Stimulated activated CD4-positive, alpha-beta T cell treated with anti-CD3 and anti-CD28 coated beads, Interleukin-4, amount 100 ng/mL, for 24 hours (primary cell): ENCODE results near the gene MAP4K3.
"Not testable (repeated sequence)": the region's sequence is repeated elsewhere in the genome, so short reads cannot be mapped to it uniquely, and the experiment has no call there.

ENCODE experiments used
- DNase-seq: peaks from one replicate; pipeline ENCODE4 v3.0.0-alpha.2; 2020

MAP4K3 gene

GRCh38 chr2:39368376-39368775, 68.7 kb downstream of the MAP4K3 start:
- DNase-seq: no peak

- DNase-seq: no peak
Measured at GRCh38 chr2:39362595-39362994, 74.5 kb downstream of the MAP4K3 start.

- no peak for DNase-seq
Measured at GRCh38 chr2:39361511-39361910, 75.6 kb downstream of the MAP4K3 start.

- DNase-seq: not testable (repeated sequence)
Measured at GRCh38 chr2:39360342-39360741, 76.7 kb downstream of the MAP4K3 start.

GRCh38 chr2:39359453-39360038, 77.5 kb downstream of the MAP4K3 start:
- DNase-seq: no peak

- no peak for DNase-seq
Measured at GRCh38 chr2:39356922-39357639, 80.0 kb downstream of the MAP4K3 start.

- no peak for DNase-seq
Measured at GRCh38 chr2:39350658-39351057, 86.4 kb downstream of the MAP4K3 start.

- DNase-seq: no peak
Measured at GRCh38 chr2:39338502-39338901, 98.6 kb downstream of the MAP4K3 start.

- no peak for DNase-seq
Measured at GRCh38 chr2:39335930-39336329, 101.2 kb downstream of the MAP4K3 start.

GRCh38 chr2:39334978-39335377, 102.1 kb downstream of the MAP4K3 start:
- DNase-seq: no peak

- DNase-seq: no peak
Measured at GRCh38 chr2:39334529-39334928, 102.6 kb downstream of the MAP4K3 start.

GRCh38 chr2:39326644-39327043, 110.4 kb downstream of the MAP4K3 start:
- DNase-seq: no peak

- no peak for DNase-seq
Measured at GRCh38 chr2:39325966-39326365, 111.1 kb downstream of the MAP4K3 start.

GRCh38 chr2:39321056-39322035, 115.7 kb downstream of the MAP4K3 start:
- not testable (repeated sequence) for DNase-seq

- no peak for DNase-seq
Measured at GRCh38 chr2:39320162-39320561, 116.9 kb downstream of the MAP4K3 start.

- DNase-seq: no peak
Measured at GRCh38 chr2:39313575-39313974, 123.5 kb downstream of the MAP4K3 start.

GRCh38 chr2:39311469-39311868, 125.6 kb downstream of the MAP4K3 start:
- DNase-seq: no peak

- DNase-seq: no peak
Measured at GRCh38 chr2:39308778-39309177, 128.3 kb downstream of the MAP4K3 start.

- no peak for DNase-seq
Measured at GRCh38 chr2:39306626-39307025, 130.5 kb downstream of the MAP4K3 start.

GRCh38 chr2:39304729-39305128, 132.4 kb downstream of the MAP4K3 start:
- no peak for DNase-seq

- no peak for DNase-seq
Measured at GRCh38 chr2:39304200-39304599, 132.9 kb downstream of the MAP4K3 start.

- DNase-seq: no peak
Measured at GRCh38 chr2:39301352-39301751, 135.7 kb downstream of the MAP4K3 start.
